A549 (cell line): ENCODE results near the gene CRYBG3.

ENCODE experiments used
- CBX2 ChIP-seq: fragments of 200-600 bp; sonication (generic); IDR thresholded peaks from 2 replicates; pipeline ENCODE4 v1.6.1; 2016; ENCODE audit warnings: low read depth, mild to moderate bottlenecking, borderline replicate concordance
- ESRRA ChIP-seq: fragments of 150-350 bp; IDR thresholded peaks from 2 replicates; pipeline ENCODE4 v1.6.1; 2014; ENCODE audit warnings: mild to moderate bottlenecking, low read length, borderline replicate concordance
- MAFK ChIP-seq: fragments of 450-650 bp; IDR thresholded peaks from 2 replicates; pipeline ENCODE4 v1.6.1; 2014; ENCODE audit not compliant: partially characterized antibody
- TF ChIP-seq, protein P1 (sequence below): fragments of >200 bp; sonication (Bioruptor Twin); formaldehyde crosslinking; IDR thresholded peaks from 3 replicates; pipeline ENCODE4 v1.5.1; 2016
- TF ChIP-seq, protein P2 (sequence below): IDR thresholded peaks from 2 replicates; pipeline ENCODE4 v1.6.1; 2012; ENCODE audit warnings: low read depth, borderline replicate concordance

DNA sequence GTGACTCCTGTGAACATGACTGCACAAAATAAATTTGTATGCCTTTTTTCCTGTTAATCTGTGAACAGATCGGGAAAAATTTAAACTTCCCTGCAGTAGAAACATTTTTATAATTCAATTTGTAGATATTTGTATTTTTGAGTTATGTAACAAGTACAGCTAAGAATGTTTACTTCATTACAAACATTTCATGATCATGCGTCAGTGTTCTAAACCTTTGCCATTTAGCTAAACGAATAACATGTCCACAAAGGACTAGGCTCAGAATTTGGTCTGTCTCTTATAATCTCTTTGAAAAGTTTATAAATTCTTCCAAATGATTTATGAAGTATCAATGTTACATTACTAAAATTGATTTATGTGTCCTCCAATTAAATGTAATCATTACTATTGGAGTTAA, 17.3 kb upstream of the CRYBG3 start:
- no peak for TF ChIP-seq ESRRA
- TF ChIP-seq MAFK: no peak
- TF ChIP-seq, protein P1, sequence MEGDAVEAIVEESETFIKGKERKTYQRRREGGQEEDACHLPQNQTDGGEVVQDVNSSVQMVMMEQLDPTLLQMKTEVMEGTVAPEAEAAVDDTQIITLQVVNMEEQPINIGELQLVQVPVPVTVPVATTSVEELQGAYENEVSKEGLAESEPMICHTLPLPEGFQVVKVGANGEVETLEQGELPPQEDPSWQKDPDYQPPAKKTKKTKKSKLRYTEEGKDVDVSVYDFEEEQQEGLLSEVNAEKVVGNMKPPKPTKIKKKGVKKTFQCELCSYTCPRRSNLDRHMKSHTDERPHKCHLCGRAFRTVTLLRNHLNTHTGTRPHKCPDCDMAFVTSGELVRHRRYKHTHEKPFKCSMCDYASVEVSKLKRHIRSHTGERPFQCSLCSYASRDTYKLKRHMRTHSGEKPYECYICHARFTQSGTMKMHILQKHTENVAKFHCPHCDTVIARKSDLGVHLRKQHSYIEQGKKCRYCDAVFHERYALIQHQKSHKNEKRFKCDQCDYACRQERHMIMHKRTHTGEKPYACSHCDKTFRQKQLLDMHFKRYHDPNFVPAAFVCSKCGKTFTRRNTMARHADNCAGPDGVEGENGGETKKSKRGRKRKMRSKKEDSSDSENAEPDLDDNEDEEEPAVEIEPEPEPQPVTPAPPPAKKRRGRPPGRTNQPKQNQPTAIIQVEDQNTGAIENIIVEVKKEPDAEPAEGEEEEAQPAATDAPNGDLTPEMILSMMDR: no peak
- TF ChIP-seq, protein P2, sequence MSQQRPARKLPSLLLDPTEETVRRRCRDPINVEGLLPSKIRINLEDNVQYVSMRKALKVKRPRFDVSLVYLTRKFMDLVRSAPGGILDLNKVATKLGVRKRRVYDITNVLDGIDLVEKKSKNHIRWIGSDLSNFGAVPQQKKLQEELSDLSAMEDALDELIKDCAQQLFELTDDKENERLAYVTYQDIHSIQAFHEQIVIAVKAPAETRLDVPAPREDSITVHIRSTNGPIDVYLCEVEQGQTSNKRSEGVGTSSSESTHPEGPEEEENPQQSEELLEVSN: no peak
- no peak for TF ChIP-seq CBX2
